Activated T-helper 1 cell treated with anti-CD3 and anti-CD28 coated beads, Interleukin-2, amount 50 U/mL, for 16 hours (primary cell): Measurements from ENCODE around the gene KAT14.
"Not testable (repeated sequence)": the region's sequence is repeated elsewhere in the genome, so short reads cannot be mapped to it uniquely, and the experiment has no call there.

ENCODE experiments used
- DNase-seq, 2 donors: peaks; one replicate each; pipeline ENCODE4 v3.0.0-alpha.2; 2020; ENCODE audit warnings: low read depth in 1 of 2, low spot score in 1 of 2

KAT14 gene, protein sequence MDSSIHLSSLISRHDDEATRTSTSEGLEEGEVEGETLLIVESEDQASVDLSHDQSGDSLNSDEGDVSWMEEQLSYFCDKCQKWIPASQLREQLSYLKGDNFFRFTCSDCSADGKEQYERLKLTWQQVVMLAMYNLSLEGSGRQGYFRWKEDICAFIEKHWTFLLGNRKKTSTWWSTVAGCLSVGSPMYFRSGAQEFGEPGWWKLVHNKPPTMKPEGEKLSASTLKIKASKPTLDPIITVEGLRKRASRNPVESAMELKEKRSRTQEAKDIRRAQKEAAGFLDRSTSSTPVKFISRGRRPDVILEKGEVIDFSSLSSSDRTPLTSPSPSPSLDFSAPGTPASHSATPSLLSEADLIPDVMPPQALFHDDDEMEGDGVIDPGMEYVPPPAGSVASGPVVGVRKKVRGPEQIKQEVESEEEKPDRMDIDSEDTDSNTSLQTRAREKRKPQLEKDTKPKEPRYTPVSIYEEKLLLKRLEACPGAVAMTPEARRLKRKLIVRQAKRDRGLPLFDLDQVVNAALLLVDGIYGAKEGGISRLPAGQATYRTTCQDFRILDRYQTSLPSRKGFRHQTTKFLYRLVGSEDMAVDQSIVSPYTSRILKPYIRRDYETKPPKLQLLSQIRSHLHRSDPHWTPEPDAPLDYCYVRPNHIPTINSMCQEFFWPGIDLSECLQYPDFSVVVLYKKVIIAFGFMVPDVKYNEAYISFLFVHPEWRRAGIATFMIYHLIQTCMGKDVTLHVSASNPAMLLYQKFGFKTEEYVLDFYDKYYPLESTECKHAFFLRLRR

DNA sequence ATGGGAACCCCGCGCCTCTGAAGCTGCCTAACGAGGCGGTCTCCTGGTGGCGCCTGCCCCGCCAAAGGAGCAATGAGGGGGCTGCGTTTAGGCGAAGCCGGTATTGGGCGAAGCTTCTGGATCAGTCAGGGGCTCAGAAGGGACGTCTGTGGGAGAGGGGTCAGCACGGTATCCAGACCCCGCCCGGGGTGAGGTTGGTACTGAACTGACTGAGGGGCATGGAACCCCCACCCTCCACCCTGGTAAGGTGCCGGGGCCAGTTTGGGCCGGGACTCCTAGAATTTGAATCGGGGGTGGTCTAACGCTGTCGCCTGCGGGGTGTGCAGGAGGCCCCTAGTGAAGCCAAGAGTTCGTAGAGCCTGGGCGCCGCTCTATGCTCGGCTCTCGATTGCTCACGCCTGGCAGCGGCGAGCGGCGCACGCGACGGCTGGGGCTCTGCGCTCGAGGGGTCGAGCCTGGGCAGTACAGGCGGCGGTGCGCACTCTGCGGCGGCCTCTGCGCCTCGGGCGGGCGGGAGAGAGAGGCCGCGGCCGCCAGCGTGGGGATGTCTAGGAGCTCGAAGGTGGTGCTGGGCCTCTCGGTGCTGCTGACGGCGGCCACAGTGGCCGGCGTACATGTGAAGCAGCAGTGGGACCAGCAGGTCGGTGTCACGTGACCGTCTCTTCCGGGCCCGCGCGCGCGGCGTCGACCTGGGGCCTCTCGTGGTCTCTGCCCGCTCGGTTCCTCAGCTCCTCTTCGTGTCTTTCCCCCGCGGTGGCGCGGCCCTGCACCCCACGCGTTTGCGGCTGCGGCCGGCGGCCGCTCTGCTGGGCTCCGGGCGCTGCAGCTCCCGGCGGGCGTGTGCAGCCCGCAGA lies at the start of gene KAT14, which contains the start of gene PET117:
TSS of gene KAT14 (plus strand) at position 452 of the 854 bp plus-strand sequence. CDS start 4,798 bp downstream, outside the sequence.
TSS of gene PET117 (plus strand) at position 452 of the 854 bp plus-strand sequence. CDS start at position 545, 93 bp downstream.
- peak; percentile 83 to 87 for DNase-seq

DNA sequence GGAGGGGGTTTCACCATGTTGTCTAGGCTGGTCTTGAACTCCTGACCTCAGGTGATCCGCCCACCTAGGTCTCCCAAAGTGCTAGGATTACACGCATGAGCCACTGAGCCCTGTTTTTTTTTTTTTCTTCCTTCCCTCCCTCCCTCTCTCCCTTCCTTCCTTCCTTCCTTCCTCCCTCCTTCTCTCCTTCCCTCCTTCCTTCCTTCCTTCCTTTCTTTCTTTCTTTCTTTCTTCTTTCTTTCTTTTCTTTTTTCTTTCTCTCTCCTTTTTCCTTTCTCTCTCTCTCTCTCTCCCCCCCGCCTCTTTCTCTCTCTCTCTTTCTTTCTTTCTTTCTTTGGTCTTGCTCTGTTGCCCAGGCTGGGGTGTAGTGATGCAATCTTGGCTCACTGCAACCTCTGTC lies 49.4 kb upstream of the KAT14 start:
- DNase-seq, result not testable (repeated sequence)

DNA sequence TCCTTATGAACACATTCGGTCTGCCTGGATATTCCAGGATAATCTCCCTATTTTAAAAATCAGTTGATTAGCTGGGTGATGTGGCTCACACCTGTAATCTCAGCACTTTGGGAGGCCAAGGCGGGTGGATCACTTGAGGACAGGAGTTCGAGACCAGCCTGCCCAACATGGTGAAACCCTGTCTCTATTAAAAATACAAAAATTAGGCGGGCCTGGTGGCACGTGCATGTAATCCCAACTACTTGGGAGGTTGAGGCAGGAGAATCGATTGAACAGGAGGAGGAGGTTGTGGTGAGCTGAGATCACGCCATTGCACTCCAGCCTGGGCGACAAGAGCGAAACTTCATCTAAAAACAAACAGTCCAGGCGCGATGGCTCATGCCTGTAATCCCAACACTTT lies 48.8 kb upstream of the KAT14 start:
- not testable (repeated sequence) for DNase-seq

DNA sequence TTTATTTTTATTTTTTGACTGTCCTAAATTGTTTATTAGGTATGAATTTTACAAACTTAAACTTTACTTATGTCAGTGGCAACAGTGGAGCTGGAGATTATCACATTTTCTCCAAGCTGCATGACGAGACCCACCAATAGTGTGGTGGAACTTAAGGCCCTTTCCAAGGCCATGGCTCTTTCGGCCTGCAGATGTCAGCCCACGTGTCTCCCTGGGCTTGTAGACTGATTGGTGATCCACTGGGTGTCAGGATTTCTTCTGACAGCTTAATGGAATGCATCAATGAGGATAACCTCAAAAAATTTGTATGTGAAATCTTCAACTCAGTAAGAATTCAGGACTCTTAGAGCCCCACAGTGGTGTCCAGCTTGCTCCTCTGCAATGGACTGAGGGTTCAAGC lies 47.6 kb upstream of the KAT14 start:
- DNase-seq, result no peak

DNA sequence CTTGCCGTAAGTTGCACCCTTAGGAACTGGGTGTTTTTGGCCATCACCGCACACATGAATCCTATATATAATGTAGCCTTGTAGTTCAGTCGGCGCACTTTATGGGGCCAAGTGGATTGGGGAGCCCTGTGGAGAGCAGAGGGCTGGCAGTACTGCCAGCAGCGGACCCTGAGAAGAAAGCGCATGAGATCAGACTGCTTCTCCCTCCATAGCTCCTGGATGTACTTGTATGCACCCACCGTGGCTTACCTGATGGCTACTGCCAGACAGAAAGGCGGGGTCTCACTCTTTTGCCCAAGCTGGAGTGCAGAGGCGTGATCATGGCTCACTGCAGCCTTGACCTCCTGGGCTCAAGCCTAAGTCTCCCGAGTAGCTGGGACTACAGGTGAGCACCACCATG lies 47.2 kb upstream of the KAT14 start:
- DNase-seq, result no peak

DNA sequence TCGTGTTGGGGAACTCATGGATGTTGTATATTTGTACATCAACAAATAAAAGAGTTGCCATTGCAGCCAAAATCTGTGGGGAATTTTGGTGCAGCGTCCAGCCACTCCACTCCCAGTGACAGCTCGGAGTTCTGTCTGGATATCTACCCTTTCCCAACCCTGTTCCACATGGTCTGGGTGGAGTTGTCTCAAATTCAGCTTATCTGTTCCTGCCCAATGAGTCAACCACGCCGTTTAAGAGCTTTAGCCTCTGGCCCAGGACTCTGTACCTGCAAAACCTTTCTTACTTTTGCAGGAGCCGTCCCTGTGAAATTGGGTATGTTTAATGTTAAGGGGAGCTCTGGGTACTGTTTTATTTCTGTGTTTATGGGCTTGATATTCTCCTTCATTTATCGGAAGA lies 46.0 kb upstream of the KAT14 start:
- DNase-seq, result no peak

DNA sequence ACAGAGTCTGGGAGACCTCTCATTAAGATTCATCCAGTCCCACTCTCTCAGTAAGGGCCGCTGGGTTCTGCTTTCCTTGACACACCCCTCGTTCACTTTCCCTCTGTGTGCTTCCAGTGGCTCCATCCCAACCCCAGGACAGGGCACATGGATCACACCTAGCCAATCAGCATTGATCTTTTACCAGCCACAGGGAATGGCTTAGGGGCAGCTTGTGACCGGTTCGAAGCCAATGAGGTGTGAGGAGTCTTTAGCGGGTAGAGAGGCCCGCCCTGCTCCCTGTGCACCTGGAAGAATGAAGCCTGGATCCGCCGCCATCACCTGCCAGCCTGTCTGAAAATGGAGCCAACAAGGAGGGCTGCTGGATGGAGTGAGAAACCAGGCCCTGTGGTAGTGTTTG lies 44.8 kb upstream of the KAT14 start:
- DNase-seq, result no peak

DNA sequence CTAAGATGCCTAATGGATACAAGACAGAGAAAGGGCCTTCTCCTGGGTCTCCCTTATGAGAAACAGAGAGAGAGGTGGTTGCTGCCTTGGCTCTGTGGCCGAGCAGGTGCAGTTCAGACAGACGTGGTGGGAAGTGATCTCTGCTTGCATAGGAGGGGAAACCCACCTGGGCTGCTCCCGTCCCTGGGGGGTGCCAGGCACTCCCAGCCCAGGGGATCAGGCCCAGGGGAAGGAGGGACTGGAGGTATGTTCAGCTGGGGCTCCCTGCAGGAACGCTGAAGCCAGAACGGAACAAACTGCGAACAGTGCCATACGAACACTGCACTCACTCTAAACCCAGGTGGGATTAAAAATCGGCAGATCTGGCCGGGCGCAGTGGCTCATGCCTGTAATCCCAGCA lies 44.3 kb upstream of the KAT14 start:
- DNase-seq, result no peak

DNA sequence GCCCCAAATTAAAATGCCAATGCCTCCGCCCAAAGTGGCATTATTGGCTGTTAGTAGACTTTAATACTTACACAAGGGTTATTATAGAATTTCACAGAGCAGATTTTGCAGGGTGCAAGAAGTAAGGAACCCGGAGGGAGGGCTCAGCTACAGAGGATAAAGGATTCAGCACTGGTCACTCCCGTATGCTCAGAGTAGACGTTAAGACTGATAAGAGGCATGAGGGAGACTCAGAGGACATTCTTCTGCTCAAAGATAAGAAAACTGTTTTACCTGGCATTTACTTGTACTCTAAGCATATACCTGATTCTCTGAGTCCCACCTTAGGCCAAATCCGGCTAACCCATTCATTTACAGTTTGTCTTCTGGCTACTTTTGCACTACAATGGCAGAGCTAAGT lies 43.5 kb upstream of the KAT14 start:
- DNase-seq, result no peak

DNA sequence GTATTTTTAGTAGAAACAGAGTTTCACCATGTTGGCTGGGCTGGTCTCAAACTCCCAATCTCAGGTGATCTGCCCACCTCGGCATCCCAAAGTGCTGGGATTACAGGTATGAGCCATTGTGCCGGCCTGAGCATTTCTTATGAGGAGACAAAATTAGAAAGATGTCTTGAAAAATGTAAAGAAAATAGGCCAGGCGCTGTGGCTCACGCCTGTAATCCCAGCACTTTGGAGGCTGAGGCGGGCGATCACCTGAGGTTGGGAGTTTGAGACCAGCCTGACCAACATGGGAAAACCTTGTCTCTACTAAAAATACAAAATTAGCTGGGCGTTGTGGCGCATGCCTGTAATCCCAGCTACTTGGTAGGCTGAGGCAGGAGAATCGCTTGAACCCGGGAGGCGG lies 37.1 kb upstream of the KAT14 start:
- DNase-seq, result not testable (repeated sequence)

DNA sequence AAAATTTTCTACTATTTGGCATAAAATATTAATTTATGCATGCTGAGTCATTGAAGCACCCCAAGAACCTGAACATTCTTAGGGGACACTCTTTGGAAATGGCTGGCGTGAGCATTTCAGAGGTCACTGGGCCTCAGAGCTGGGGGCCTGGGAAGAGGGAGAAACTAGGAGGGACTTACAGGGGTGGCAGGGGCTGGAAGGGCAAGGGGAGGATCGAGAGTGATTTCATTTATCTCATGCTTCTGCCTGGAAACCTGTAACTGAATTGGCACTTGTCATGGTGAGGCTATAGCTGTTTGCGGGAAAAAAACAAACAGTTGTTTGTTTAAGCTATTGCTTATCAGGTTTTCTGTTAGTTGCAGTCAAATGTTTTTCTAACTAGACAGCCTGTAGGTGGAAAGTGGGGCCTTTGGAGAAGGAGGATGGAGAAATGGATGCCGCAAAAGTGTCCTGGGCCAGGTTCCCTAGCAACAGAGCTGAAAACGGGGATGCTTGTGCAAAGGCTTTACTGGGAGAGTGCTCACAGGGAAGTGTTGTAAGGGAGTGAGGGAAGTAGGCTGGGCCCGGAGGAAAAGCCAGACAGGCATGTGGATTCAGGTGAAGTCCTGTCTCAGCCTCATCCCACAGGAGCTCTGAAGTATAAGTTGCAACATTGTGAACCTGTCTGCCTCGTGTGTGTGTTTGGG lies 36.4 kb upstream of the KAT14 start:
- no peak for DNase-seq

DNA sequence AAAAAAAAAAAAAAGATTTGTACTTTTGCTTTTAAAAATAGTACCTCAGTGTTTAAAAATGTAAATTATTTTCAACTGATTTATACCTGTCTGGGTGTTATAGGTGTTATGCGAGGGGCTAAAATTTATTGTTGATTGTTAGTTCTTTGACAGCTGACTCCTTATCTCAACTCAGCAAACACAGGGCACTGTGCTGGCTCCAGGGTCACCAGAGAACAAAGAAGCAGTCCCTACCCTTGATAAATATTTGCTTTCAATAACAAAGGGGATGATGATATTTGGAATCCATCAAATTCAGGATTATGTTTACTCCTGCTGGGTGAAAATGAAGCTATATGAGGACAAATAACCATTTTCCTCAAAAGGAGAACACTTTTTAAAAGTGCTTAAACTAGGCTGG lies 34.2 kb upstream of the KAT14 start:
- no peak for DNase-seq

DNA sequence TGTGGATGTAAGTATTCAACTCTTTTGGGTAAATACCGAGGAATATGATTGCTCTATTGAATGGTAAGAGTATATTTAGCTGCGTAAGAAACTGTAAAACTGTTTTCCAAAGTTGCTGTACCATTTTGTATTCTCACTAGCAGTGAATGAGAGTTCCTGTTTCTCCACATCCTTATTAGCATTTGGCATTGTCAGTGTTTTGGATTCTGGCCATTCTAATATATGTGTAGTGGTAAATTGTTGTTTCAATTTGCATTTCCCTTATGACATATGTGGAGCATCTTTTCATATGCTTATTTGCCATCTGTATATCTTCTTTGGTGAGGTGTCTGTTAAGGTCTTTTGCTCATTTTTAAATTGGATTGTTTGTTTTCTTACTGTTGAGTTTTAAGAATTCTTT lies 29.3 kb upstream of the KAT14 start:
- DNase-seq, result no peak

DNA sequence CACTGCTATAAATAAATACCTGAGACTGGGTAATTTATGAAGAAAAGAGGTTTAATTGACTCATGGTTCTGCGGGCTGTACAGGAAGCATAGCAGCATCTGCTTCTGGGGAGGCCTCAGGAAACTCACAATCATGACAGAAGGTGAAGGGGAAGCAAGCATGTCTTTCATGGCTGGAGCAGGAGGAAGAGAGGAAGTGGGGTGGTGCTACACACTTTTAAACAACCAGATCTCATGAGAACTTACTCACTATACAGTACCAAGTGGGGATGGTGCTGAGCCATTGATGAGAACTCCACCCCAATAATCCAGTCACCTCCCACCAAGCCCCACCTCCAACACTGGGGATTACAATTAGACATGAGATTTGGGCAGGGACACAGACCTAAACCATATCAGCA lies 9.1 kb upstream of the KAT14 start:
- DNase-seq, result not testable (repeated sequence)

DNA sequence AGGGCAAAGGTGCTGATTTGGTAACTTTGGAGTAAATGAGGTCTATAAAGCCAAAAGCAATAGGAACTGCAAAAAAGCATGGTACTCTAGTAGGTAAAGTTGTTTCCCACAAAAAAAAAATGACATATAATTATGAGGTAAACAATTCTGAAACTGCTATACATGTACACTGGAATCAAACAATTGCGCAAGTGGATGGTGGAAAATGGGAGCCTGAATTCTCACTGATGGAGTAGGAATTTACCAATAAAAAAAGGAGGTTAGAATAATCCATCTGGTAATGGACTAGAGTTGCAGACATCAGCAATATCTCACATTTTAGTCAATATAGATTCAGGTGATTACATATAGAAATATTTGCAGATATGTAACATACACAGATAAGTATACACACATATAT lies 5.0 kb upstream of the KAT14 start:
- DNase-seq, result no peak

DNA sequence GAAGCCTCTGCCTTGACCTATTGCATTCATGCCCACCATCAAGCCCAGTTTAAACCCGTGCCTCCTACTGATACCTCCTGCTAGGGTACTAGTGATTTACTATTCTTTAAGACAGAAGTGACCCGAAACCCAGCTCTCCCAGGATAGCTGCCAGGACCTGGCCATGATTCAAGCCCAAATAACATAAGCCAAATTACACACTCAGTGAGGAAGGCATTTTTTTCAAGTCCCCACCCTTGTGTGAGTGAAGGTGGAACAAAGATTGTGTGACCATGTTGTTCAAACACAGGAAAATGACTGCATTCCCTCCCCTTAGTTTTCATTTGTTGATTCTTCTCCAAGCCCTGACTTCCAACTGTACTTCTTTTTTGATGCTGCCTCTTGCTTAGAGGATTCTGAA lies 3.7 kb upstream of the KAT14 start:
- DNase-seq, result no peak

DNA sequence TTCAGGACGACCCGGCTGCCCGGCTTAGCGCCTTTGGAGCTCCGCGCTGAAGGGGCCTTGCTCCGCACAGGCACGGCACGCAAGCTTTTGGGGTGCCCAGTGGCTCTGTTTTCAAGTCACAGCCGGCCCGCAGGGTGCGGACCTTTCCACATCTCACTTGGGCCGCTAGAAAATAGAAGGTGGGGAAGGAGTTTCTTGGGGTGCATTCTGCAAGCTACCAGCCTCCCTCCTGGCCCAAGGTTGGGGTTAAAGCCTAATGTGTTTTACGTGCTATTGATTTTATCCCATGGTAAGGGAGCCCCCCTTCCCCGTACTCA lies 561 bp downstream of the KAT14 start:
- DNase-seq, result no peak

DNA sequence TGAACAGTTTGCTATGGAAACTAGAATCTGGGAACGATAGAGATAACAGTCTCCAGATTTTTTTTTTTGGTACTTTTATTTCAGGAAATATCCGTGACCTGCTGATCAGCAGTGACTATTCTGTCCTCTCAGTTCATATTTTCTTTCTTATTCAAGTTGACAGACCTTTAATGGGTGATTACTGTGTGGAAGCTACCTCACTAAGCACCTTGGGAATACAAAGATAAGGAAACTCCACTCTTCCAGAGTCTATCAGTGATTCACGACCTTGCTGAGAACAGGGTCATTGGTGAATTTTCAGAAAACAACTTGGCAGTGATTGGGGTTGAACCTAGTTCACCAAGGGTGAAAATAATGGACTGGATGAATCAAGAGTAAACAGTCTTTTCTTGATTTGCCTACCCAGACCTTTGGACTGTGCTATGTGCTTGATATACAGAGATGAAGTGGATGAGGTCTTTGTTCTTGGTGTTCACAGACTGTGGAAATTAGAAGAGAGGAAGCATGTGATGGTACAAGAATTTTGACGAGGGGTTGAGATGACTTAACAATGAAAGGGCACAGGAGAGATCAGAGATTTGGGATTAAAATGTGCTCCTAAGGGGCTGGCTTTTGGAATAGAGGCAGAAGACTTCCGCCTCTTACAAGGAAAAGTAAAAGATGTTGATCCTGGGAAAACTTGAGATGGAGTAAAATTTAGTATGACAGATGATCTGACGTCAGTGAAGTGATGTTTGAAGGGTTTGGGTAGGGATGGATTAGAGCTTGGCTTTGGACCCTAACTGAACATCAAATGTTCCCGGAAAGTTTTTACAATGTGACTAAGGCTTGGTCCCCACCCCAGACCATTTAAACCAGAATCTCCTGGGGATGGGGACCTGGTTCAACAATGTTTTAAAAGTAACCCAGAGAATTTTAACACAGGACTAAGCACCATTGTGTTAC lies 1.2 kb downstream of the KAT14 start:
- DNase-seq, result no peak

DNA sequence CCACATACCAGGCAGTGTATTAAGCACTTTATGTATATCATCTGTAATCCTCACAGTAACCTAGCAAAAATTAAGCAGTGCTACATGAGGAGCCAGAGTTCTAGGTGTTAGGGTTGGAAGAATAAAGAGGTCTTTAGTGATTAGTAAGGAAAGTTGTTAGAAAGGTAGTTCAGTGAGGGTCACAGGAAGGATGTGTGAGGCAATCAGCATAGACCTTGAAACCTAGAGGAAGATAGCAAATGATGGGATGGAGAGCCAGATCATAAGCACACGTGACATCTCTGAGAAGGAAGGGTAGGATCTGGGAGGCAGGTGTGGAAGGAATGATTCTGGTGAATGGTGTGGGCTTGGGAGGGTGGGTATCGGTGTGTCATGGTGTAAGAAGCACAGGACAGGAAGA lies 2.2 kb downstream of the KAT14 start:
- DNase-seq, result no peak

DNA sequence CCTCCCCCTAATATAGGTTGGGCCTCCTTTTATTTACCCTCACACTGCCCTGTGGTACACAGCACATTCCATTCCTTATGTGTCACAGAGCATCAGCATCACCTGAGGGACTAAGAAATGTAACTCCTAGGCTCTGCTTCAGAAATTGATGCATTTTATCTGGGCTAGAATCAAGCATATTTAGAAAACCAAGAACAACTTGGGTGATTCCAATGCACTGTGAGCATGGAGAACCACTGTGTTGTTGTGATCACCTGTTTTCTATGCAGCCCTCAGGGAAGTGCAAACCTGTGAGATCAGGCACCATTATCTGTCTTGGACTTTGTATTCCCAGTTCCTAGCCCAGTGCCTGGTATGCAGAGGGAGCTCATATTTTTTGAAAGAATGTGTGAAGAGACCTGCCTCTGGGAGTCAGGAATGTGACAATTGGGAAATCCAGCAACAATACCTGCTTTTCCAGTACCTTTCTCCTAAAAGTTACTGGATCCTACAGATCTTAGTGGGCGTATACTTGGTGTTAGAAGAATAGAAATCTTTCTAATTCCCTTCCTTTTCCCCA lies 7.0 kb downstream of the KAT14 start:
- DNase-seq, result no peak
